HG03342 (cell line): ENCODE data around the gene SEMA4D.
"Not testable (repeated sequence)": the region's sequence is repeated elsewhere in the genome, so short reads cannot be mapped to it uniquely, and the experiment has no call there.

Source experiments
- ATAC-seq: cut with Tn5 transposase; IDR thresholded peaks from one replicate; pipeline ENCODE4 v1.9.1; 2021; ENCODE audit warnings: mild to moderate bottlenecking, moderate library complexity; ENCODE audit not compliant: unreplicated experiment

Gene SEMA4D

GRCh38 chr9:89374176-89374575 lies 123.7 kb downstream of the SEMA4D start:
- ATAC-seq: no peak

GRCh38 chr9:89372979-89373378 lies 124.9 kb downstream of the SEMA4D start:
- no peak for ATAC-seq

GRCh38 chr9:89372230-89372816 lies 125.6 kb downstream of the SEMA4D start:
- no peak for ATAC-seq

- not testable (repeated sequence) for ATAC-seq
Measured at GRCh38 chr9:89371791-89372190, 126.1 kb downstream of the SEMA4D start.

- ATAC-seq: no peak
Measured at GRCh38 chr9:89370593-89370992, 127.3 kb downstream of the SEMA4D start.

GRCh38 chr9:89368978-89369377 lies 128.9 kb downstream of the SEMA4D start:
- ATAC-seq: no peak

- no peak for ATAC-seq
Measured at GRCh38 chr9:89368550-89368949, 129.4 kb downstream of the SEMA4D start.

- ATAC-seq: no peak
Measured at GRCh38 chr9:89367726-89368437, 130.0 kb downstream of the SEMA4D start.

- ATAC-seq: no peak
Measured at GRCh38 chr9:89367281-89367680, 130.6 kb downstream of the SEMA4D start.

GRCh38 chr9:89366711-89367110 lies 131.2 kb downstream of the SEMA4D start:
- ATAC-seq: no peak

- no peak for ATAC-seq
Measured at GRCh38 chr9:89365532-89365912, 132.4 kb downstream of the SEMA4D start.

GRCh38 chr9:89364666-89365531 lies 133.0 kb downstream of the SEMA4D start:
- no peak for ATAC-seq

GRCh38 chr9:89363921-89364665 lies 133.8 kb downstream of the SEMA4D start:
- no peak for ATAC-seq

- no peak for ATAC-seq
Measured at GRCh38 chr9:89363311-89363670, 134.6 kb downstream of the SEMA4D start.

GRCh38 chr9:89362647-89363310 lies 135.1 kb downstream of the SEMA4D start:
- ATAC-seq: no peak

GRCh38 chr9:89361816-89362646 lies 135.9 kb downstream of the SEMA4D start:
- ATAC-seq: no peak

- ATAC-seq: no peak
Measured at GRCh38 chr9:89361031-89361430, 136.9 kb downstream of the SEMA4D start.

GRCh38 chr9:89360465-89360864 lies 137.4 kb downstream of the SEMA4D start:
- ATAC-seq: no peak

GRCh38 chr9:89359751-89360261 lies 138.1 kb downstream of the SEMA4D start:
- no peak for ATAC-seq

GRCh38 chr9:89358985-89359384 lies 138.9 kb downstream of the SEMA4D start:
- no peak for ATAC-seq
